ENCODE data around the gene KIF15. TPM values are rescaled to one million over a fixed set of nuclear protein-coding genes. Genes with fewer than 3 reads are reported as not detected.

Gene KIF15, protein sequence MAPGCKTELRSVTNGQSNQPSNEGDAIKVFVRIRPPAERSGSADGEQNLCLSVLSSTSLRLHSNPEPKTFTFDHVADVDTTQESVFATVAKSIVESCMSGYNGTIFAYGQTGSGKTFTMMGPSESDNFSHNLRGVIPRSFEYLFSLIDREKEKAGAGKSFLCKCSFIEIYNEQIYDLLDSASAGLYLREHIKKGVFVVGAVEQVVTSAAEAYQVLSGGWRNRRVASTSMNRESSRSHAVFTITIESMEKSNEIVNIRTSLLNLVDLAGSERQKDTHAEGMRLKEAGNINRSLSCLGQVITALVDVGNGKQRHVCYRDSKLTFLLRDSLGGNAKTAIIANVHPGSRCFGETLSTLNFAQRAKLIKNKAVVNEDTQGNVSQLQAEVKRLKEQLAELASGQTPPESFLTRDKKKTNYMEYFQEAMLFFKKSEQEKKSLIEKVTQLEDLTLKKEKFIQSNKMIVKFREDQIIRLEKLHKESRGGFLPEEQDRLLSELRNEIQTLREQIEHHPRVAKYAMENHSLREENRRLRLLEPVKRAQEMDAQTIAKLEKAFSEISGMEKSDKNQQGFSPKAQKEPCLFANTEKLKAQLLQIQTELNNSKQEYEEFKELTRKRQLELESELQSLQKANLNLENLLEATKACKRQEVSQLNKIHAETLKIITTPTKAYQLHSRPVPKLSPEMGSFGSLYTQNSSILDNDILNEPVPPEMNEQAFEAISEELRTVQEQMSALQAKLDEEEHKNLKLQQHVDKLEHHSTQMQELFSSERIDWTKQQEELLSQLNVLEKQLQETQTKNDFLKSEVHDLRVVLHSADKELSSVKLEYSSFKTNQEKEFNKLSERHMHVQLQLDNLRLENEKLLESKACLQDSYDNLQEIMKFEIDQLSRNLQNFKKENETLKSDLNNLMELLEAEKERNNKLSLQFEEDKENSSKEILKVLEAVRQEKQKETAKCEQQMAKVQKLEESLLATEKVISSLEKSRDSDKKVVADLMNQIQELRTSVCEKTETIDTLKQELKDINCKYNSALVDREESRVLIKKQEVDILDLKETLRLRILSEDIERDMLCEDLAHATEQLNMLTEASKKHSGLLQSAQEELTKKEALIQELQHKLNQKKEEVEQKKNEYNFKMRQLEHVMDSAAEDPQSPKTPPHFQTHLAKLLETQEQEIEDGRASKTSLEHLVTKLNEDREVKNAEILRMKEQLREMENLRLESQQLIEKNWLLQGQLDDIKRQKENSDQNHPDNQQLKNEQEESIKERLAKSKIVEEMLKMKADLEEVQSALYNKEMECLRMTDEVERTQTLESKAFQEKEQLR (N-terminal part only)
- total RNA-seq, result 10 to 100 TPM; 40.1 to 51.7 TPM

GRCh38 chr3:44761424-44762169 is at the start of gene KIF15, which contains the start of gene KIAA1143:
KIF15 (plus strand) TSS chr3:44761794; CDS start chr3:44761866, 72 bp downstream.
KIAA1143 (minus strand) TSS chr3:44761619; CDS start chr3:44761602, 17 bp downstream.
- POLR2A ChIA-PET, result interaction anchor here (0.5 to 1.2 kb wide), 4 partner anchors 32 to 296 kb away, joined by 3 to 7 read pairs (median 6); partner anchors contain the start of genes ZDHHC3 and ZNF501
- H3K27me3 Mint-ChIP-seq, result no peaks in the 10 kb centered on the region
- intact Hi-C loops (cut with DNase I, micrococcal nuclease), result loop anchor here (1.0 to 5.0 kb wide), 10 partner anchors 32 to 1069 kb away; partner anchors contain the start of genes EXOSC7 (in 2 of the 2), TMEM42 (in 2 of the 2), ZDHHC3 (in 2 of the 2) and ZNF501 (in 2 of the 2)
- H3K4me1 Mint-ChIP-seq, result peaks cover 24% of the 10 kb centered on the region
- H3K27ac Mint-ChIP-seq, result peak within 1 kb of the TSS; percentile 89
- CTCF ChIA-PET, result interaction anchor here (1.3 to 1.6 kb wide), 2 partner anchors 31 to 229 kb away, joined by 4 to 5 read pairs; no protein-coding TSS in a partner anchor
- H3K9me3 Mint-ChIP-seq (ENCODE audit: low read depth), result peaks cover 22% of the 10 kb centered on the region
- H3K4me3 Mint-ChIP-seq, result peak within 1 kb of the TSS; percentile 88
- H3K36me3 Mint-ChIP-seq (ENCODE audit: low read depth), result peaks cover 64% of the 10 kb centered on the region
- ATAC-seq (peak; percentile 94), DNase-seq (peak; percentile 99)

GRCh38 chr3:44712455-44713075 is 49.0 kb upstream of the KIF15 start, which contains the start of gene ZNF502:
ZNF502 (plus strand) TSS chr3:44712660; CDS start chr3:44720262, 7,602 bp downstream.
- peaks cover 17% of the 10 kb centered on the region for H3K4me1 Mint-ChIP-seq
- POLR2A ChIA-PET, result interaction anchor here (0.7 kb wide), 1 partner anchor 17 kb away, joined by 4 read pairs; the partner anchor contains the start of gene ZNF501
- peak within 1 kb of the TSS; percentile 84 for H3K4me3 Mint-ChIP-seq
- H3K27me3 Mint-ChIP-seq, result peaks cover 19% of the 10 kb centered on the region
- H3K27ac Mint-ChIP-seq, result peak within 1 kb of the TSS; percentile 77
- CTCF ChIA-PET, result interaction anchor here (1.0 to 2.5 kb wide), 5 partner anchors 9 to 179 kb away, joined by 3 to 8 read pairs (median 6); partner anchors contain the start of gene ZNF501
- intact Hi-C loops (cut with DNase I, micrococcal nuclease), result loop anchor here (1.0 kb wide), 3 partner anchors 17 to 49 kb away; partner anchors contain the start of genes ZNF501 (in 2 of the 2), KIAA1143 (in 1 of the 2) and KIF15 (in 1 of the 2)
- ATAC-seq (peak; percentile 92), DNase-seq (peak; percentile 80)
- peaks cover 46% of the 10 kb centered on the region for H3K36me3 Mint-ChIP-seq (ENCODE audit: low read depth)
- peaks cover 32% of the 10 kb centered on the region for H3K9me3 Mint-ChIP-seq (ENCODE audit: low read depth)

DNA sequence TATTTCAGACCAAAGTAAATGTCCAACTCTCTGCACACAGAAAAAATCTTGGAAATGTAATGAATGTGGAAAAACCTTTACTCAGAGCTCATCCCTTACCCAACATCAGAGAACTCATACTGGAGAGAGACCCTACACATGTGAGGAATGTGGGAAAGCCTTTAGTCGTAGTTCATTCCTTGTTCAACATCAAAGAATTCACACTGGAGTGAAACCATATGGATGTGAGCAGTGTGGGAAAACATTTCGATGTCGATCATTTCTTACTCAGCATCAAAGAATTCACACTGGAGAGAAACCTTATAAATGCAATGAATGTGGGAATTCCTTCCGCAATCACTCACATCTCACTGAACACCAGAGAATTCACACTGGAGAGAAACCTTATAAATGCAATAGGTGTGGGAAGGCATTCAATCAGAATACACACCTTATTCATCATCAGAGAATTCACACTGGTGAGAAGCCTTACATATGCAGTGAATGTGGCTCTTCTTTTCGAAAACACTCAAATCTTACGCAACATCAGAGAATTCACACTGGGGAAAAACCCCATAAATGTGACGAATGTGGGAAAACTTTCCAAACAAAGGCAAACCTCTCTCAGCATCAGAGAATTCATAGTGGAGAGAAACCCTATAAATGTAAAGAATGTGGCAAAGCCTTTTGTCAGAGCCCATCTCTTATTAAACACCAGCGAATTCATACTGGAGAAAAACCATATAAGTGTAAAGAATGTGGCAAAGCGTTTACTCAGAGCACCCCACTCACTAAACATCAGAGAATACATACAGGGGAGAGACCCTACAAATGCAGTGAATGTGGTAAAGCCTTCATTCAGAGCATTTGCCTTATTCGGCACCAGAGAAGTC is 40.1 kb upstream of the KIF15 start:
- Mint-ChIP-seq H3K27ac (no peak overlapping the region), H3K27me3 (no peaks in the 10 kb centered on the region), H3K4me1 (no peaks in the 10 kb centered on the region), H3K4me3 (no peak overlapping the region), H3K36me3 (ENCODE audit: low read depth) (peaks cover 76% of the 10 kb centered on the region), H3K9me3 (ENCODE audit: low read depth) (peaks cover 74% of the 10 kb centered on the region)
- DNase-seq (no peak), ATAC-seq (no peak)
- ChIA-PET CTCF (interaction anchor here (1.0 kb wide), 1 partner anchor 9 kb away, joined by 6 read pairs; the partner anchor contains the start of gene ZNF502), POLR2A (no interaction called here)
- intact Hi-C loops (cut with DNase I, micrococcal nuclease), result loop anchor here in 1 of 2 experiments (5.0 kb wide), 1 partner anchor 79 kb away; no protein-coding TSS in a partner anchor

- ATAC-seq (no peak), DNase-seq (no peak)
- H3K4me1 Mint-ChIP-seq, result no peaks in the 10 kb centered on the region
- no peaks in the 10 kb centered on the region for H3K27me3 Mint-ChIP-seq
- CTCF ChIA-PET, result no interaction called here
- H3K9me3 Mint-ChIP-seq (ENCODE audit: low read depth), result peaks cover 71% of the 10 kb centered on the region
- intact Hi-C loops (cut with DNase I, micrococcal nuclease), result loop anchor here in 1 of 2 experiments (5.0 kb wide), 1 partner anchor 80 kb away; no protein-coding TSS in a partner anchor
- H3K27ac Mint-ChIP-seq, result no peak overlapping the region
- peaks cover 71% of the 10 kb centered on the region for H3K36me3 Mint-ChIP-seq (ENCODE audit: low read depth)
- no peak overlapping the region for H3K4me3 Mint-ChIP-seq
- POLR2A ChIA-PET, result no interaction called here
Observed at GRCh38 chr3:44722103-44722401, 39.5 kb upstream of the KIF15 start.

GRCh38 chr3:44729384-44729910 is 32.1 kb upstream of the KIF15 start, which contains the start of gene ZNF501:
ZNF501 (plus strand) TSS chr3:44729635; CDS start chr3:44734422, 4,787 bp downstream.
- H3K36me3 Mint-ChIP-seq (ENCODE audit: low read depth), result peaks cover 74% of the 10 kb centered on the region
- peak within 1 kb of the TSS; percentile 83 for H3K4me3 Mint-ChIP-seq
- peaks cover 63% of the 10 kb centered on the region for H3K9me3 Mint-ChIP-seq (ENCODE audit: low read depth)
- peaks cover 13% of the 10 kb centered on the region for H3K4me1 Mint-ChIP-seq
- peak within 1 kb of the TSS; percentile 80 for H3K27ac Mint-ChIP-seq
- DNase-seq (peak; percentile 92), ATAC-seq (peak; percentile 98)
- ChIA-PET POLR2A (interaction anchor here (1.1 to 1.4 kb wide), 2 partner anchors 17 to 32 kb away, joined by 4 to 5 read pairs; partner anchors contain the start of genes KIAA1143 and KIF15), CTCF (interaction anchor here (0.8 to 1.7 kb wide), 3 partner anchors 16 to 106 kb away, joined by 3 to 8 read pairs (median 3); partner anchors contain the start of gene ZNF502)
- H3K27me3 Mint-ChIP-seq, result no peaks in the 10 kb centered on the region
- intact Hi-C loops (cut with DNase I, micrococcal nuclease), result loop anchor here (1.0 kb wide), 3 partner anchors 17 to 44 kb away; partner anchors contain the start of genes KIAA1143 (in 2 of the 2), KIF15 (in 2 of the 2) and ZNF502 (in 2 of the 2)

GRCh38 chr3:44734646-44735168 is 26.9 kb upstream of the KIF15 start:
- Mint-ChIP-seq H3K4me3 (no peak overlapping the region), H3K9me3 (ENCODE audit: low read depth) (peaks cover 64% of the 10 kb centered on the region), H3K27ac (no peak overlapping the region), H3K4me1 (peaks cover 5% of the 10 kb centered on the region), H3K27me3 (no peaks in the 10 kb centered on the region), H3K36me3 (ENCODE audit: low read depth) (peaks cover 65% of the 10 kb centered on the region)
- ChIA-PET CTCF (no interaction called here), POLR2A (no interaction called here)
- intact Hi-C loops (cut with DNase I, micrococcal nuclease), result no loop called here
- DNase-seq, result no peak
- no peak for ATAC-seq

DNA sequence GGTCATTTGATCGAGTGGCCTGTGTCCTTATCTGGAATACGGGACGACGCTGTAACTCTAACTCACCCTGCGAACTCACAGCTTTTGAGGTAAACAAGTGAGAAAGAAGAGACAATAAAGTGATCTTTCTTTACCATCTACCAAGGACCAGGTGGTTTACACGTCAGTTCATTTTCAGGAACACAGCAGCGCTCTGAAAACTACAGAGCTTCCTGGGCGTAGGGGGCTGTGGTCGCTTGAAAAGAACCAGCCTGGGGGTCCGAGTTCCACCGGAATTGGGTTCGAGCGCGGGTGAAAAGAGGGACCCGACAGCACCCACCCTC is 532 bp upstream of the KIF15 start:
- CTCF ChIA-PET, result interaction anchor here (0.6 to 1.3 kb wide), 2 partner anchors 31 to 156 kb away, joined by 3 to 5 read pairs; no protein-coding TSS in a partner anchor
- POLR2A ChIA-PET, result interaction anchor here (0.5 to 1.2 kb wide), 3 partner anchors 31 to 295 kb away, joined by 5 to 7 read pairs (median 6); partner anchors contain the start of genes ZDHHC3 and ZNF501
- peak overlapping the region; percentile 88 for H3K4me3 Mint-ChIP-seq
- peaks cover 24% of the 10 kb centered on the region for H3K4me1 Mint-ChIP-seq
- H3K36me3 Mint-ChIP-seq (ENCODE audit: low read depth), result peaks cover 65% of the 10 kb centered on the region
- DNase-seq (peak; percentile 9), ATAC-seq (no peak)
- intact Hi-C loops (cut with DNase I, micrococcal nuclease), result loop anchor here (1.0 to 5.0 kb wide), 9 partner anchors 32 to 1069 kb away; partner anchors contain the start of genes EXOSC7 (in 2 of the 2), TMEM42 (in 2 of the 2), ZDHHC3 (in 2 of the 2) and ZNF501 (in 2 of the 2)
- peaks cover 22% of the 10 kb centered on the region for H3K9me3 Mint-ChIP-seq (ENCODE audit: low read depth)
- no peaks in the 10 kb centered on the region for H3K27me3 Mint-ChIP-seq
- peak overlapping the region; percentile 89 for H3K27ac Mint-ChIP-seq

- Mint-ChIP-seq H3K4me3 (peak overlapping the region; percentile 88), H3K27me3 (no peaks in the 10 kb centered on the region), H3K36me3 (ENCODE audit: low read depth) (peaks cover 63% of the 10 kb centered on the region), H3K4me1 (peaks cover 22% of the 10 kb centered on the region), H3K27ac (peak overlapping the region; percentile 89), H3K9me3 (ENCODE audit: low read depth) (peaks cover 20% of the 10 kb centered on the region)
- ATAC-seq (no peak), DNase-seq (no peak)
- CTCF ChIA-PET, result interaction anchor here (0.6 to 1.6 kb wide), 4 partner anchors 10 to 229 kb away, joined by 3 to 4 read pairs (median 4); no protein-coding TSS in a partner anchor
- POLR2A ChIA-PET, result interaction anchor here (0.6 to 0.8 kb wide), 2 partner anchors 239 to 252 kb away, joined by 3 read pairs; no protein-coding TSS in a partner anchor
- intact Hi-C loops (cut with DNase I, micrococcal nuclease), result loop anchor here (1.0 to 5.0 kb wide), 4 partner anchors 100 to 1070 kb away; partner anchors contain the start of genes ABHD5 (in 1 of the 2), EXOSC7 (in 1 of the 2), TMEM42 (in 1 of the 2) and ZDHHC3 (in 1 of the 2)
Observed at GRCh38 chr3:44762170-44762677, 630 bp downstream of the KIF15 start.
